Liver (tissue), 3 donors: ENCODE measurements around the gene DRAP1.

Source experiments
- ATF3 ChIP-seq: IDR thresholded peaks from 2 replicates; pipeline ENCODE4 v1.6.1; 2016; ENCODE audit warnings: antibody characterized with exemption
- CTCF ChIP-seq: fragments of 150-350 bp; IDR thresholded peaks from 2 replicates; pipeline ENCODE4 v1.5.1; 2017; ENCODE audit warnings: improper control_type of control experiment, low read depth, low read length; ENCODE audit not compliant: missing input control
- FOXA1 ChIP-seq: IDR thresholded peaks from 2 replicates; pipeline ENCODE4 v1.6.1; 2016; ENCODE audit warnings: antibody characterized with exemption
- FOXA2 ChIP-seq: IDR thresholded peaks from 2 replicates; pipeline ENCODE4 v1.6.1; 2016; ENCODE audit warnings: antibody characterized with exemption
- GABPA ChIP-seq, 2 donors: IDR thresholded peaks in 1 of 2; conservative IDR thresholded peaks in 1 of 2; 2 replicates each; pipeline ENCODE4 v1.6.1; 2016; ENCODE audit warnings: antibody characterized with exemption in 2 of 2, mild to moderate bottlenecking in 1 of 2, moderate library complexity in 1 of 2
- JUND ChIP-seq, 2 donors: IDR thresholded peaks; 2 replicates each; pipeline ENCODE4 v1.6.1; 2016; ENCODE audit warnings: antibody characterized with exemption in 2 of 2
- MAX ChIP-seq: IDR thresholded peaks from 2 replicates; pipeline ENCODE4 v1.6.1; 2016; ENCODE audit warnings: antibody characterized with exemption
- RAD21 ChIP-seq, 2 donors: IDR thresholded peaks; 2 replicates each; pipeline ENCODE4 v1.6.1; 2016; ENCODE audit warnings: antibody characterized with exemption in 2 of 2, mild to moderate bottlenecking in 2 of 2
- REST ChIP-seq: IDR thresholded peaks from 2 replicates; pipeline ENCODE4 v1.6.1; 2016; ENCODE audit warnings: antibody characterized with exemption, mild to moderate bottlenecking
- RXRA ChIP-seq, 2 donors: IDR thresholded peaks; 2 replicates each; pipeline ENCODE4 v1.6.1; 2017 to 2018; ENCODE audit warnings: antibody characterized with exemption in 2 of 2, mild to moderate bottlenecking in 1 of 2
- YY1 ChIP-seq: IDR thresholded peaks from 2 replicates; pipeline ENCODE4 v1.6.1; 2016; ENCODE audit warnings: antibody characterized with exemption, mild to moderate bottlenecking
- ZBTB33 ChIP-seq: IDR thresholded peaks from 2 replicates; pipeline ENCODE4 v1.6.1; 2016; ENCODE audit warnings: antibody characterized with exemption
- donor health status: healthy.
- donor health status: healthy.

- TF ChIP-seq CTCF, result no peak
- no peak for TF ChIP-seq ATF3
- no peak for TF ChIP-seq RAD21 (IDR thresholded peaks at IDR 0.05)
- TF ChIP-seq GABPA (IDR thresholded peaks at IDR 0.05 in 1 of 2, conservative IDR thresholded peaks at IDR 0.05 in 1 of 2), result no peak
- TF ChIP-seq JUND (IDR thresholded peaks at IDR 0.05), result no peak
- TF ChIP-seq FOXA2, result no peak
- no peak for TF ChIP-seq ZBTB33
- no peak for TF ChIP-seq MAX
- TF ChIP-seq FOXA1, result no peak
- no peak for TF ChIP-seq REST
- TF ChIP-seq RXRA (IDR thresholded peaks at IDR 0.05), result no peak
- no peak for TF ChIP-seq YY1
Observed at GRCh38 chr11:65885808-65886536, 33.3 kb upstream of the DRAP1 start.
